Vagina (tissue), 2 donors: ENCODE results near the gene GALNTL6. TPM values are rescaled to one million over a fixed set of nuclear protein-coding genes. Genes with fewer than 3 reads are reported as not detected.

Experiments
- DNase-seq, 2 donors: peaks; one replicate each; pipeline ENCODE4 v3.0.0-alpha.2; 2017; ENCODE audit errors: extremely low spot score in 2 of 2
- H3K27ac ChIP-seq: fragments of 200-600 bp; sonication (generic); one replicate; pipeline ENCODE4 v1.5.1; 2019
- H3K27me3 ChIP-seq: fragments of 200-600 bp; sonication (generic); one replicate; pipeline ENCODE4 v1.5.1; 2019
- H3K36me3 ChIP-seq, 2 donors: fragments of 200-600 bp; sonication (generic); one replicate each; pipeline ENCODE4 v1.5.1; 2017 to 2019
- H3K4me1 ChIP-seq: fragments of 200-600 bp; sonication (generic); one replicate; pipeline ENCODE4 v1.5.1; 2019
- H3K4me3 ChIP-seq, 2 donors: fragments of 200-600 bp; sonication (generic); 1 replicate in 1 of 2; 2 replicates in 1 of 2; pipeline ENCODE4 v1.5.1; 2016 to 2019
- H3K9me3 ChIP-seq: fragments of 200-600 bp; sonication (generic); one replicate; pipeline ENCODE4 v1.5.1; 2019
- CTCF ChIP-seq, 3 experiments: fragments of 450-650 bp in 2 of 3; fragments of 200-600 bp in 1 of 3; sonication (generic) in 1 of 3; IDR thresholded peaks; one replicate each; pipeline ENCODE4 v1.5.1; 2017 to 2019; ENCODE audit warnings: antibody characterized with exemption in 3 of 3, mild to moderate bottlenecking in 2 of 3, moderate library complexity in 2 of 3
- POLR2A ChIP-seq, 2 donors: fragments of 450-650 bp; IDR thresholded peaks; one replicate each; pipeline ENCODE4 v1.6.1; 2017; ENCODE audit warnings: antibody characterized with exemption in 2 of 2, mild to moderate bottlenecking in 2 of 2, moderate library complexity in 2 of 2
- POLR2AphosphoS5 ChIP-seq, 2 donors: sonication (generic); formaldehyde crosslinking; IDR thresholded peaks; one replicate each; pipeline ENCODE4 v1.9.0; 2017; ENCODE audit warnings: antibody characterized with exemption in 2 of 2, mild to moderate bottlenecking in 2 of 2, low read depth in 1 of 2; ENCODE audit not compliant: insufficient read depth in 1 of 2
- intact Hi-C: fragments of 100-400 bp; cut with DNase I; formaldehyde crosslinking; loops from one replicate; pipeline ENCODE4 v1.15.1; 2023
- total RNA-seq: library from RNA; depleted of rRNA; stranded (reverse); fragments of >200 nt; gene quantifications from one replicate; pipeline ENCODE4 v1.2.3, GENCODE V29; 2016

GALNTL6 gene
- total RNA-seq, 1 donor from 2014 or later: 0.74 TPM

GRCh38 chr4:172653676-172654075, 840.5 kb downstream of the GALNTL6 start:
- no peaks in the 10 kb centered on the region for H3K27me3 ChIP-seq
- H3K9me3 ChIP-seq: no peaks in the 10 kb centered on the region
- no peak for DNase-seq
- no peak overlapping the region for H3K4me3 ChIP-seq
- intact Hi-C loops: no loop called here
- H3K36me3 ChIP-seq: no peaks in the 10 kb centered on the region
- no peak overlapping the region for H3K27ac ChIP-seq
- TF ChIP-seq POLR2A (IDR thresholded peaks at IDR 0.05): no peak
- TF ChIP-seq POLR2AphosphoS5 (IDR thresholded peaks at IDR 0.05; ENCODE audit: insufficient read depth in 1 of 2, low read depth in 1 of 2): no peak
- TF ChIP-seq CTCF (IDR thresholded peaks at IDR 0.05): no peak
- no peaks in the 10 kb centered on the region for H3K4me1 ChIP-seq

- Histone ChIP-seq H3K4me1 (no peaks in the 10 kb centered on the region), H3K9me3 (no peaks in the 10 kb centered on the region), H3K27ac (no peak overlapping the region), H3K27me3 (no peaks in the 10 kb centered on the region), H3K4me3 (no peak overlapping the region), H3K36me3 (no peaks in the 10 kb centered on the region)
- TF ChIP-seq CTCF (IDR thresholded peaks at IDR 0.05): no peak
- TF ChIP-seq POLR2AphosphoS5 (IDR thresholded peaks at IDR 0.05; ENCODE audit: insufficient read depth in 1 of 2, low read depth in 1 of 2): no peak
- TF ChIP-seq POLR2A (IDR thresholded peaks at IDR 0.05): no peak
- DNase-seq: no peak
- intact Hi-C loops: no loop called here
These were observed 841.3 kb downstream of the GALNTL6 start for GRCh38 chr4:172654457-172654856.

- intact Hi-C loops: no loop called here
- TF ChIP-seq POLR2AphosphoS5 (IDR thresholded peaks at IDR 0.05; ENCODE audit: insufficient read depth in 1 of 2, low read depth in 1 of 2) (no peak), CTCF (IDR thresholded peaks at IDR 0.05) (no peak), POLR2A (IDR thresholded peaks at IDR 0.05) (no peak)
- H3K4me1 ChIP-seq: no peaks in the 10 kb centered on the region
- no peaks in the 10 kb centered on the region for H3K36me3 ChIP-seq
- H3K4me3 ChIP-seq: no peak overlapping the region
- no peaks in the 10 kb centered on the region for H3K9me3 ChIP-seq
- no peak overlapping the region for H3K27ac ChIP-seq
- no peak for DNase-seq
- no peaks in the 10 kb centered on the region for H3K27me3 ChIP-seq
These were observed 842.9 kb downstream of the GALNTL6 start for GRCh38 chr4:172656055-172656454.

- intact Hi-C loops: no loop called here
- no peak for DNase-seq
- no peak overlapping the region for H3K27ac ChIP-seq
- no peaks in the 10 kb centered on the region for H3K4me1 ChIP-seq
- no peaks in the 10 kb centered on the region for H3K9me3 ChIP-seq
- no peak for TF ChIP-seq CTCF (IDR thresholded peaks at IDR 0.05)
- TF ChIP-seq POLR2AphosphoS5 (IDR thresholded peaks at IDR 0.05; ENCODE audit: insufficient read depth in 1 of 2, low read depth in 1 of 2): no peak
- no peak for TF ChIP-seq POLR2A (IDR thresholded peaks at IDR 0.05)
- no peak overlapping the region for H3K4me3 ChIP-seq
- no peaks in the 10 kb centered on the region for H3K27me3 ChIP-seq
- H3K36me3 ChIP-seq: no peaks in the 10 kb centered on the region
These were observed 843.9 kb downstream of the GALNTL6 start for GRCh38 chr4:172657081-172657480.

- Histone ChIP-seq H3K27ac (no peak overlapping the region), H3K36me3 (no peaks in the 10 kb centered on the region), H3K27me3 (no peaks in the 10 kb centered on the region), H3K4me3 (no peak overlapping the region), H3K4me1 (no peaks in the 10 kb centered on the region), H3K9me3 (no peaks in the 10 kb centered on the region)
- no peak for DNase-seq
- TF ChIP-seq CTCF (IDR thresholded peaks at IDR 0.05): no peak
- no peak for TF ChIP-seq POLR2A (IDR thresholded peaks at IDR 0.05)
- TF ChIP-seq POLR2AphosphoS5 (IDR thresholded peaks at IDR 0.05; ENCODE audit: insufficient read depth in 1 of 2, low read depth in 1 of 2): no peak
- intact Hi-C loops: no loop called here
These were observed 847.0 kb downstream of the GALNTL6 start for GRCh38 chr4:172660251-172660650.
